DND-41 (cell line): ENCODE measurements around the gene CAV2.

Experiments
- ATAC-seq: fragments of 200-7000 bp; cut with Tn5 transposase; 3 replicates; pipeline ENCODE4 v1.9.1; 2021; ENCODE audit warnings: low read depth; ENCODE audit not compliant: insufficient read depth
- DNase-seq: peaks from one replicate; pipeline ENCODE4 v3.0.0-alpha.2; 2020
- H2AFZ ChIP-seq: 2 replicates; pipeline ENCODE4 v1.6.0; 2012; ENCODE audit warnings: low read depth, low read length
- H3K27ac ChIP-seq: 2 replicates; pipeline ENCODE4 v1.5.1; 2012; ENCODE audit warnings: low read length, inconsistent platforms
- H3K27me3 ChIP-seq: fragments of 200-600 bp; sonication (generic); 2 replicates; pipeline ENCODE4 v1.6.0; 2012; ENCODE audit warnings: low read length, mild to moderate bottlenecking, inconsistent platforms; ENCODE audit not compliant: insufficient read depth, poor library complexity
- H3K36me3 ChIP-seq: 2 replicates; pipeline ENCODE4 v1.5.1; 2012; ENCODE audit warnings: low read length, inconsistent platforms; ENCODE audit not compliant: insufficient read depth
- H3K4me1 ChIP-seq: 2 replicates; pipeline ENCODE4 v1.5.1; 2012; ENCODE audit warnings: mild to moderate bottlenecking, low read length; ENCODE audit not compliant: insufficient read depth
- H3K4me2 ChIP-seq: 2 replicates; pipeline ENCODE4 v1.6.0; 2012; ENCODE audit warnings: mild to moderate bottlenecking, moderate library complexity, low read length, inconsistent platforms; ENCODE audit not compliant: insufficient read depth
- H3K4me3 ChIP-seq, 2 experiments: fragments of 200-600 bp in 1 of 2; shearing (Covaris generic) in 1 of 2; 2 replicates each; pipeline ENCODE4 v1.5.1; 2012 to 2016; ENCODE audit warnings: inconsistent platforms in 2 of 2, low read length in 2 of 2, mild to moderate bottlenecking in 2 of 2, low read depth in 1 of 2, moderate library complexity in 1 of 2
- H3K79me2 ChIP-seq: 2 replicates; pipeline ENCODE4 v1.6.0; 2012; ENCODE audit warnings: low read length, inconsistent platforms; ENCODE audit not compliant: insufficient read depth
- H3K9ac ChIP-seq: 2 replicates; pipeline ENCODE4 v1.6.0; 2012; ENCODE audit warnings: low read depth, mild to moderate bottlenecking, inconsistent platforms, low read length, moderate library complexity
- H3K9me3 ChIP-seq: 2 replicates; pipeline ENCODE4 v1.5.1; 2012; ENCODE audit warnings: low read length, moderate library complexity, mild to moderate bottlenecking, inconsistent platforms; ENCODE audit not compliant: insufficient read depth, severe bottlenecking
- H4K20me1 ChIP-seq: 2 replicates; pipeline ENCODE4 v1.6.0; 2012; ENCODE audit warnings: low read length; ENCODE audit not compliant: insufficient read depth
- EZH2 ChIP-seq: IDR thresholded peaks from 3 replicates; pipeline ENCODE4 v1.6.1; 2012; ENCODE audit warnings: borderline replicate concordance, low read depth, mild to moderate bottlenecking, moderate library complexity, low read length, inconsistent platforms; ENCODE audit not compliant: severe bottlenecking
- TF ChIP-seq, protein P1 (sequence below): IDR thresholded peaks from 2 replicates; pipeline ENCODE4 v1.5.1; 2012; ENCODE audit warnings: borderline replicate concordance, low read length, moderate library complexity, mild to moderate bottlenecking; ENCODE audit not compliant: poor library complexity, severe bottlenecking; ENCODE audit errors: extremely low read depth

Gene CAV2

GRCh38 chr7:116552602-116553001 is 53.1 kb downstream of the CAV2 start:
- DNase-seq, result no peak
- no peaks in the 10 kb centered on the region for H3K79me2 ChIP-seq

GRCh38 chr7:116553168-116553964 is 53.8 kb downstream of the CAV2 start:
- Histone ChIP-seq H3K27ac (no peak overlapping the region), H4K20me1 (no peaks in the 10 kb centered on the region), H3K27me3 (peaks cover 15% of the 10 kb centered on the region), H3K4me1 (no peaks in the 10 kb centered on the region), H2AFZ (no peak overlapping the region), H3K36me3 (no peaks in the 10 kb centered on the region), H3K4me3 (no peak overlapping the region), H3K9ac (no peak overlapping the region), H3K4me2 (no peak overlapping the region), H3K79me2 (no peaks in the 10 kb centered on the region), H3K9me3 (no peaks in the 10 kb centered on the region)
- DNase-seq (no peak), ATAC-seq (no peak)
- no peak for TF ChIP-seq EZH2
- TF ChIP-seq, protein P1, sequence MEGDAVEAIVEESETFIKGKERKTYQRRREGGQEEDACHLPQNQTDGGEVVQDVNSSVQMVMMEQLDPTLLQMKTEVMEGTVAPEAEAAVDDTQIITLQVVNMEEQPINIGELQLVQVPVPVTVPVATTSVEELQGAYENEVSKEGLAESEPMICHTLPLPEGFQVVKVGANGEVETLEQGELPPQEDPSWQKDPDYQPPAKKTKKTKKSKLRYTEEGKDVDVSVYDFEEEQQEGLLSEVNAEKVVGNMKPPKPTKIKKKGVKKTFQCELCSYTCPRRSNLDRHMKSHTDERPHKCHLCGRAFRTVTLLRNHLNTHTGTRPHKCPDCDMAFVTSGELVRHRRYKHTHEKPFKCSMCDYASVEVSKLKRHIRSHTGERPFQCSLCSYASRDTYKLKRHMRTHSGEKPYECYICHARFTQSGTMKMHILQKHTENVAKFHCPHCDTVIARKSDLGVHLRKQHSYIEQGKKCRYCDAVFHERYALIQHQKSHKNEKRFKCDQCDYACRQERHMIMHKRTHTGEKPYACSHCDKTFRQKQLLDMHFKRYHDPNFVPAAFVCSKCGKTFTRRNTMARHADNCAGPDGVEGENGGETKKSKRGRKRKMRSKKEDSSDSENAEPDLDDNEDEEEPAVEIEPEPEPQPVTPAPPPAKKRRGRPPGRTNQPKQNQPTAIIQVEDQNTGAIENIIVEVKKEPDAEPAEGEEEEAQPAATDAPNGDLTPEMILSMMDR, result no peak

More at GRCh38 chr7:116552602-116553001, 53.1 kb downstream of the CAV2 start:
- H2AFZ ChIP-seq, result no peak overlapping the region
- H3K4me3 ChIP-seq, result no peak overlapping the region
- TF ChIP-seq, protein P1, result no peak
- H3K27me3 ChIP-seq, result peaks cover 14% of the 10 kb centered on the region
- H3K4me1 ChIP-seq, result no peaks in the 10 kb centered on the region
- ATAC-seq, result no peak
- no peaks in the 10 kb centered on the region for H3K9me3 ChIP-seq
- no peak overlapping the region for H3K4me2 ChIP-seq
- H3K36me3 ChIP-seq, result no peaks in the 10 kb centered on the region
- no peaks in the 10 kb centered on the region for H4K20me1 ChIP-seq
- no peak overlapping the region for H3K9ac ChIP-seq
- no peak overlapping the region for H3K27ac ChIP-seq

- H3K79me2 ChIP-seq, result no peaks in the 10 kb centered on the region
- no peak overlapping the region for H3K27ac ChIP-seq
- no peak overlapping the region for H3K4me3 ChIP-seq
- TF ChIP-seq, protein P1, result no peak
- no peak for TF ChIP-seq EZH2
- no peaks in the 10 kb centered on the region for H3K4me1 ChIP-seq
- no peaks in the 10 kb centered on the region for H3K36me3 ChIP-seq
- H3K9me3 ChIP-seq, result no peaks in the 10 kb centered on the region
- H3K27me3 ChIP-seq, result peaks cover 10% of the 10 kb centered on the region
- H4K20me1 ChIP-seq, result no peaks in the 10 kb centered on the region
- ATAC-seq, result no peak
- no peak overlapping the region for H3K9ac ChIP-seq
- no peak overlapping the region for H2AFZ ChIP-seq
- H3K4me2 ChIP-seq, result no peak overlapping the region
- DNase-seq, result no peak
These were observed 54.9 kb downstream of the CAV2 start for GRCh38 chr7:116554436-116554835.
